DMS53 (cell line): Measurements from ENCODE around the gene NR1I2.

Experiments used
- DNase-seq: peaks from one replicate; lab custom pipeline; 2025; lab: John Stamatoyannopoulos, UW

The NR1I2 gene

DNA sequence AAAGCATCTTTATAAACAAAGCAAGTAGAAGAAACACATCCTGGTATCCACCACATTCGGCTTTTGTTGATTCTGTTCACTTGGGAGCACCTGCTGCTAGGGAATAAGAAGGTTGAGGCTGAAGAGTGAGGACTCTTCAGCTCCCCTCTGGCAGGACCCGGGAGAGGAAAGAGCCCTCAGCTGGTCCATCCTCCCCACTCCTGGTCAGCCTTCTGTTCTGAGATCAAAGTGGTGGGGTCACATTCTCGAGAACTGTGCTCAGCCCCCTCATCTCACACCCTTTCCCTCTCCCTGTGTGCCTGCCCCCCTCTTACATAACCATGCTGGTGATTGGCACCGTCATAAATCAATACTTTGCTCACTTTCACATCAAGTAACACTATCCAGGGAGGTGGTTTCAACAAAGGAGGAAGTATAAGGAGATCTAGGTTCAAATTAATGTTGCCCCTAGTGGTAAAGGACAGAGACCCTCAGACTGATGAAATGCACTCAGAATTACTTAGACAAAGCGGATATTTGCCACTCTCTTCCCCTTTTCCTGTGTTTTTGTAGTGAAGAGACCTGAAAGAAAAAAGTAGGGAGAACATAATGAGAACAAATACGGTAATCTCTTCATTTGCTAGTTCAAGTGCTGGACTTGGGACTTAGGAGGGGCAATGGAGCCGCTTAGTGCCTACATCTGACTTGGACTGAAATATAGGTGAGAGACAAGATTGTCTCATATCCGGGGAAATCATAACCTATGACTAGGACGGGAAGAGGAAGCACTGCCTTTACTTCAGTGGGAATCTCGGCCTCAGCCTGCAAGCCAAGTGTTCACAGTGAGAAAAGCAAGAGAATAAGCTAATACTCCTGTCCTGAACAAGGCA is at the start of gene NR1I2:
TSS of gene NR1I2 (plus strand) at position 772 of the 869 bp plus-strand sequence.
- DNase-seq: peak; percentile 36

DNA sequence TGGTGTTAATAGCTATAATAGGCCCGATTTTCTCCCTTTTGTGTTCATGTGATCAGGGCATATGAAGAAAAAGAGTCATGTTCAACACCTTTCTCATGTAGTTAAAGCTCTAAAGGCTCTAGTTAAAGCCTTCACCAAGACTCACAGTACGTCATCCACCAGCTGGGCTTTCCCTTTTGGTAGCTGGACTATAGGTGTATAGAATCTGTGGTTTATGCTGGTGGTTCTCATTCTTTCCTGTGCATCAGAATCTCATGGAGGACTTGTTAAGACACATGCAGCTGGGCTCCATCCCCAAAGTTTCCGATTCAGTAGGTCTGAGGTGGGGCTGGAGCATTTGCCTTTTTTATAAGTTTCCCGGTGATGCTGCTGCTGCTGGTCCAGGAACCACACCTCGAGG is 48.1 kb upstream of the NR1I2 start:
- no peak for DNase-seq

GRCh38 chr3:119738741-119739140 is 43.2 kb upstream of the NR1I2 start:
- no peak for DNase-seq

DNA sequence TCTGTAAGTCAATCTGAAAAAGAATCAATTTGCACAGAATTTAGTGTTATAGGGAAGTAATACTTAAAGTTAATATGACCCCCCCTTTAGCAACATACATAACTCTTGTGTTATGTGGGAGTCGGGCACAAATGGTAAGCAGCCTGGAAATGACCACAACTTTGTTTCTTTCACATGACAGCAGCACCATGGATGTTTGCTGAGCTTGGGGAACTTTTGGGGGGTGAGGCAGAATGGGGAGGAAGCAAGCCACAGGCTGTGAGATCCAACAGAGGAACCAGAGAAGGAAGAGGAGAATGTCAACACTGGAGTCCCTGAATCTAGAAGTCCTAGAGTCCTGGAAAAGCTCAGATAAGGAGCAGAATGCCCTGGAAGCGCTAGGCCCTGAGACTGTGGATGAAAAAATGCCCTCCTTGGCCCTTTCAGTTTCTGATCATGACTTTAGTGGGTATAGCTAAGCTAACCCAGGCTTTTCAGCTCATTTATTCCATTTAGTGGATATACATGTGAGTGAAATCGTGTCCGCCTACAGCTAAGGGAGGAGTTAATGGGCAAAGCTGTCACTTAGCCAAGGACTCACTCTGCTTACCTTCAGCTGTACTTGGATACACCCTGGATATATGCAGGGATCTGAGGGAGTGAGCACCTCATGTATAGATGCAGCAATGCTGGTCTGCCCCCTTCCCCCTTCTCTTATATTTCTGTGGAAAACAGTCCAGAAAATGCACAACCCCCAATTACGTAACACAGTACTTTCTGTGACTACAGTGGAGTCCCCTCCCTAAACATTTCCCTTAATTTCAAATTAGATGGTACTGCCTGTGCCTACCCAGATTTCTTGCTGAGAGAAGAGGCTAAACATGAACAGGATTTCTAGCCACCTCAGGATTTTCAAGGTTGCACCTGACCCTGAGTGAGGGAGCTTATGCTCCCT is 40.0 kb upstream of the NR1I2 start:
- DNase-seq: no peak

- DNase-seq: no peak
Observed at GRCh38 chr3:119743921-119744320, 38.0 kb upstream of the NR1I2 start.

DNA sequence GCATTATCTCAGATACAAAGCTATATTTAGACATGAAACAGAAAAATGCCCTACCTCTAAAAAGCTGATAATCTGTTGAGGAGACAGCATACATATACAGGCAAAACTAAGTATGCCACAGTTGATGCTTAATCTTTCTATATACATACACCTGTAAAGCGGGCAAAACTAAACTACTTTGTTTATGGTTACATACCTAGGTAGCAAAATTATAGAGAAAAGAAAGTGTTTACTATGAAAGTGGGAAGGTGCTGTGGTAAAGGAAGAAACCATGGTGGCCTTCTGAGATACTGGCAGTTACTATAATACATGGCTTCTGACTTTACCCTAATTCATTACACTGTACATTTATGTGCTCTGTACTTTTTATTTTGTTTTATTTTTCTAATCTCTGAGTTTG is 36.0 kb upstream of the NR1I2 start:
- no peak for DNase-seq

DNA sequence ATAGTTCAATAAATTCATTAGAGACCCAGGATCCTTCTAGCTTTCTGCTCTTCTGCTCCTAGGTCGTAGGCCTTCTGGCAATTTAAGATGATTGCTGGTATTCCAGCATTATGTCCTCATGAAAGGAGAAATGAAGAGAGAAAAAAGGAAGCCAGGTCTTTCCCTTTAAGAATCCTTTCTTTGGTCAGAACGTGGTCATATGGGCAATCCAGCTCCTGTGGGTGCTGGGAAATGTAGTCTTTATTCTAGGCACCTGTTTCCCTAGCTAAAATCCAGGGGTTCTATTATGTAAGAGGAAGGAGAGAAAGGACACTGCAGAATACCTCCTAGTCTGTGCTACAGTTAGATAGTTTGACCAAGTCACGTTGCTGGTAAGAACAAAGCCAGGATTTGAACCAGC is 35.5 kb upstream of the NR1I2 start:
- no peak for DNase-seq

- no peak for DNase-seq
Observed at GRCh38 chr3:119747357-119747756, 34.5 kb upstream of the NR1I2 start.

GRCh38 chr3:119748991-119749390 is 32.9 kb upstream of the NR1I2 start:
- DNase-seq: no peak

DNA sequence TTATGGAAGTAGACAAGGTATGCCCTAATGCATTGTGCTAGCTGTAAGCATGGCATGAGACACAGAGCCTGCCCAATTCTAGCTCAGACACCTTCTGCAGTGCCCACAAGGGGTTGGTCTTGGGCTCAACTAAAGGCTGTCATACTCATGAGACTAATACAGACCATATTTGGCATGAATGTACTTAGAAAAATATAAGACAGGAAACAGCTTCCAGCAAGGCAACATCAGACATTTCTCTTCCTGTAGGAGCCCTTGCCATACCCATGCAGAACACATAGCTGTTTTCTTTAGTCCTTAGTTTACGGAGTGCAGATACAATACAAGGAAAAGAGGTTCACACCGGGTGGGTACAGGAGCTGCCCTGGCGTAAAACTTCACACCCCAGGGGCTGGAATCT is 30.5 kb upstream of the NR1I2 start:
- DNase-seq: no peak

GRCh38 chr3:119759962-119760361 is 21.9 kb upstream of the NR1I2 start:
- DNase-seq: no peak

- DNase-seq: no peak
Observed at GRCh38 chr3:119762876-119763275, 19.0 kb upstream of the NR1I2 start.

DNA sequence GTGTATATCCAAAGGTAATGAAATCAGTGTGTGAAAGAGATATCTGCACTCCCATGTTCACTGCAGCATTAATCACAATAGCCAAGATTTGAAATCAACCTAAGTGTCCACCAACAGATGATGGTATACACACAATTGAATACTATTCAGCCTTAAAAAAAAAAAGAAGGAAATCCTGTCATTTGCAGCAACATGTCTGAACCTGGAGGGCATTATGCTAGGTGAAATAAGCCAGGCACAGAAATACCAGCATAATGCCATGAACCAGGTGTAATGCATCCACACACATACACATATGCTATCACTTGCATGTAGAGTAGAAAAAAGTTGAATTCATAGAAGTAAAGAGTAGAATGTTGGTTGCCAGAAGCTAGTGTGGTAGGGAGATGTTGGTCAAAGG is 18.4 kb upstream of the NR1I2 start:
- DNase-seq: no peak

DNA sequence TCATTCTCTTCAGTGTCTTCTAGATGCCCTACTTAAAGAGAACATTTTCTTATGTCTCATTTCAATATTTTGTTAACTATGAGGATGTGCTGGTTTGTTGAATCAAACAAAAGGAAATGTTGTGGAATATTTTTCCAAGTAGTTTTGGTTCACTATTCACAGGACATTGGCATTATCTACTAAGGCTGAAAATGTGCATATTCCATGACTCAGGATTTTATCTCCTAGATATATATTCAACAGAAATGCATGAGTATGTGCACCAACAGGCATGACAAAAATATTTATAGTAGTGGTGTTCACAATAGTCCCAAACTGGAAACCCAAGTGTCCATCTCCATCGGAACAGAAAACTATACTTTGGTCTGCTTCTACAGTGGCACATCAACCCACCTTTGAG is 16.7 kb upstream of the NR1I2 start:
- no peak for DNase-seq

GRCh38 chr3:119767936-119768601 is 13.8 kb upstream of the NR1I2 start:
- DNase-seq: no peak

DNA sequence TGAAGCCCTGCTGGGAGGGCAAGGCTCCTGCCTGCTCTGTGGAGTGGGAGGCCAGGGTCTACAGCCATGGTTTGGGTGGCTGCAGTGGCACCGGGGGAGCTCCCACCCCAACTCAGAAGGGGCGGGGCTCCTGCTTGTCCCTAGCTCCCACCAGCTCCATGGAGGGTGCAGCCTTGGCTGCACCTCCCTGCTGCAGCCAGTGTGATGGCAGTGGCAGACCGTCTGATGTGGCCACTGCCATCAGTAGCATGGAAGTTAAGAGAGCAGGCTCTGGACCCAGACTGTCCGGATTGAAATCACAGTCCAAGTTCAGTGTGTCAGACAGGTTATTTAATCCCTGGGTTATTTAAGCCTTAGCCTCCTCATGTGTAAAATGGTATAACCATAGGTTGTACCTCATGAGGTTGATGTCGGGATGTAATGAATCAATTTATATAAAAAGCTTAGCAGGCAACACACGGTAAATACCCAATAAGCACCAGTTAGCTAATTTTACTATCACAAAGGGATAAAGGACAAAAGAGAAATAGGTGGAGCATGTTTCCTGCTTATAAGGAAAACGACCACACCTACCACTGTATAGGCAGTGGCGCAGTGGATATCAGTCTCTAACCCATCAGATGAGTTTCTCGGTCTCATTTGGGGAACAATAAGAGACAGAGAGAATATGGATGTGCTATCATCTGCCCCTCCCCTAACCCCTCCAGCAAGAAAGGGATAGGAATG is 13.1 kb upstream of the NR1I2 start:
- no peak for DNase-seq

DNA sequence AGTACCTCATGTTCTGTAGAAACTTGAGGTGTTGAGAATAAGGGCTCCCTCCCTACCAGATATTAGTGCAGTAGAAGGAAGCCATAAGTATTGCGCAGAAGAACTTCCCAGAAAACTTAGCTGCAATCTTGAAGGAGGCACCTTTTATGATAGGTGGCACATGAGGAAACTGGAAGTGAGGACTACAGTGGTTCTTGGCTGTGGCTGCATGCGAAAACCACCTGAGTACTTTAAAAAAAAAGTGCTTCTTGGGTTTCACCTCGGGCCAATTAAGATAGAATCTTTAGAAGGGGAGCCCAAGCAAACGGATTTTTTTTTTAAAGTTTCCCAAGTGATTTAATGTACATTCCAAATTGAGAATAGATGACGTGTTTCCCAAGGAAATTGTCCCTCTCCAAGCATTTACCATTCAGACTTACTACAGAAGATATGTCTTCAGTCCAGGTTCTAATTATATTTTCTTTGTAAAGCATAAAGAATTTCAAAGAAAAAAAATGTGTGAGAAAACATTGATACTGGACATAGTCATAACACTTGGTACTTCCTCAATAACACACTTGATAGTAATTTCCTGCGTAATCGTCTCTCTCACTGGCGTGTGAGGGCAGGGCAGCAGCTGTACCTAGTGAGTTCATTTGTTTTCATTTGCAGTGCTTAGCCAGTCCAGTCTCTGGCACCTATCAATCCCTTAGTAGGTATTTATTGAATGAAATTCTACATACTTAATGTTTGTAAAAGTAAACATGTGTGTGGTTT is 12.3 kb upstream of the NR1I2 start:
- no peak for DNase-seq

DNA sequence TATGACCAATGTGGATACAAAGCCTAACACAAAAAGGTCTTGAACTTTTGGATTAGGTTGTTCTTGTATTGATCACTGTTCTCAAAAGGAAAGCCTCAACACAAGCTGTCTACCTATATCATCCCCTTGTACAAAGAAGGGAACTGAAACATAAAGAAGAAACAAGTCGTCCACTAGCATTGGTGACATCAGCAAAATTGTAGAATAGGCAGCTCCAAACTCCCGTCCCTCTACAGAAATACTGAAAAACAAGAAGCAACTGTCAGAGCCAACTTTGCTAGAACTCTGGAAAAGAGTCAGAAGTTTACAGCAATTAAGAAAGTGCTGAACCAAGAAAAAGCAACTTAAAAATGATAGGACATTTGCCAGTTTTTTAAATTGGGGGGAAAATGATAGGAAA is 7.5 kb upstream of the NR1I2 start:
- DNase-seq: no peak

DNA sequence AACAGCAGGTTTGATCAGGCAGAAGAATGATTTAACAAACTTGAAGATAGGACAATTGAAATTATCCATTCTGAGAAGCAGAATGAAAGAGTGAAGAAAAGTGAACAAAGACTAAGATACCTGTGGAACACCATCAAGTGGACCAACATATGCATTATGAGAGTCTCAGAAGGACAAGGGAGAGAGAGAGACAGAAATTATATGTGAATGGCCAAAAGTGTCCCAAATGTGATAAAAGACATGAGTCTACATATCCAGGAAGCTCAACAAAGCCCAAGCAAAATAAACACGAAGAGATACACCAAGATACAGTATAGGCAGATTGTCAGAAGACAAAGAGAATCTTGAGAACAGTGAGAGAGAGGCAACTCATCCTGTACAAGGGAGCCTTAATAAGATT is 5.6 kb upstream of the NR1I2 start:
- DNase-seq: no peak

DNA sequence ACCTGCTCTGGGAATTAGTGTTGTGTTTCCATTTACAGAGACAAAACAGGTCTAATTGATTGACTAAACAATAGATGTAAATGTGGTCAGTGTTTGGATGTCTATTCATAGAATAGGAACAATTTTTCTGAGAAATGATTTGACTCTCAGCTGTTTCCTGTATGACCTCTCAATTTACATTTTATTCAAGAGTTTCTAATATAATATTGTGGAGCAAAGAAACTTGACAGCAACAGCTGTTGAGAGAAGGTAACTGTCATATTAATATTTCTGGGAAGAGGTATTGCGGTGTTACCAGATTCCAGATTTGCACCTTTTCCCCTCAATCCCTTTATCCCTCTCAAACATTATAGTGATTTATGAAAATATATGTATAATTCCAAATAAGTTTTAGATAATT is 3.7 kb upstream of the NR1I2 start:
- no peak for DNase-seq

GRCh38 chr3:119778811-119779210 is 3.1 kb upstream of the NR1I2 start:
- no peak for DNase-seq
